ENCODE measurements around the gene LRBA. TPM values are rescaled to one million over a fixed set of nuclear protein-coding genes. Genes with fewer than 3 reads are reported as not detected.

Gene LRBA
- total and polyA plus RNA-seq, 4 donors = 8.2 to 69.8 (median 32.8) TPM

- TF ChIP-seq HNF4G (IDR thresholded peaks at IDR 0.05) (no peak), ZBTB33 (IDR thresholded peaks at IDR 0.05) (no peak), SP1 (IDR thresholded peaks at IDR 0.05) (no peak), RAD21 (IDR thresholded peaks at IDR 0.05) (no peak), RXRA (IDR thresholded peaks at IDR 0.05) (no peak), GABPA (IDR thresholded peaks at IDR 0.05 in 1 of 2, conservative IDR thresholded peaks at IDR 0.05 in 1 of 2) (no peak), EGR1 (IDR thresholded peaks at IDR 0.05; ENCODE audit: low read depth in 2 of 2) (no peak), FOXA2 (IDR thresholded peaks at IDR 0.05) (no peak), JUND (IDR thresholded peaks at IDR 0.05) (no peak), MAX (IDR thresholded peaks at IDR 0.05) (no peak), NR2F2 (IDR thresholded peaks at IDR 0.05) (no peak), CTCF (IDR thresholded peaks at IDR 0.05; ENCODE audit: low read depth, low read length, missing input control) (no peak), TAF1 (conservative IDR thresholded peaks at IDR 0.05) (no peak), HNF4A (conservative IDR thresholded peaks at IDR 0.05) (no peak)
- H3K9me3 ChIP-seq (ENCODE audit: control insufficient read depth in 4 of 4, low read length in 3 of 4) = no peaks in the 10 kb centered on the region
- DNase-seq (ENCODE audit: low spot score) = no peak
- no peak overlapping the region for H3K27ac ChIP-seq (ENCODE audit: low read depth in 1 of 2, low read length in 2 of 2)
- no peaks in the 10 kb centered on the region for H3K36me3 ChIP-seq (ENCODE audit: control insufficient read depth in 4 of 4, insufficient read depth in 3 of 4, low read depth in 1 of 4, low read length in 3 of 4)
- H3K4me1 ChIP-seq (ENCODE audit: control insufficient read depth in 4 of 4, insufficient read depth in 4 of 4, low read length in 3 of 4) = peaks cover 0 to 19% (median 15%) of the 10 kb centered on the region in 4 donors
- no peak overlapping the region for H3K9ac ChIP-seq (ENCODE audit: low read depth in 1 of 2, low read length in 2 of 2)
- 94% methylated on average over 5 of the region's 5 CpGs for WGBS
- no peaks in the 10 kb centered on the region for H3K27me3 ChIP-seq (ENCODE audit: control insufficient read depth in 4 of 4, insufficient read depth in 4 of 4, low read length in 3 of 4)
- H3K4me3 ChIP-seq (ENCODE audit: low read depth in 1 of 3, low read length in 3 of 3) = no peak overlapping the region
Observed at GRCh38 chr4:150235317-150235716, 779.8 kb downstream of the LRBA start.

- H3K4me3 ChIP-seq (ENCODE audit: low read depth in 1 of 3, low read length in 3 of 3) = no peak overlapping the region
- H3K9me3 ChIP-seq (ENCODE audit: control insufficient read depth in 4 of 4, low read length in 3 of 4) = no peaks in the 10 kb centered on the region
- no peaks in the 10 kb centered on the region for H3K36me3 ChIP-seq (ENCODE audit: control insufficient read depth in 4 of 4, insufficient read depth in 3 of 4, low read depth in 1 of 4, low read length in 3 of 4)
- no peak for TF ChIP-seq GABPA (IDR thresholded peaks at IDR 0.05 in 1 of 2, conservative IDR thresholded peaks at IDR 0.05 in 1 of 2)
- TF ChIP-seq TAF1 (conservative IDR thresholded peaks at IDR 0.05) = no peak
- TF ChIP-seq EGR1 (IDR thresholded peaks at IDR 0.05; ENCODE audit: low read depth in 2 of 2) = no peak
- no peak for TF ChIP-seq SP1 (IDR thresholded peaks at IDR 0.05)
- no peak for TF ChIP-seq MAX (IDR thresholded peaks at IDR 0.05)
- no peak for TF ChIP-seq ATF3 (IDR thresholded peaks at IDR 0.05)
- no peak for TF ChIP-seq REST (IDR thresholded peaks at IDR 0.05)
- no peak for TF ChIP-seq RXRA (IDR thresholded peaks at IDR 0.05)
- no peak for TF ChIP-seq HNF4G (IDR thresholded peaks at IDR 0.05)
- TF ChIP-seq FOXA2 (IDR thresholded peaks at IDR 0.05) = no peak
- TF ChIP-seq YY1 (IDR thresholded peaks at IDR 0.05) = no peak
- TF ChIP-seq ZBTB33 (IDR thresholded peaks at IDR 0.05) = no peak
- TF ChIP-seq HNF4A (conservative IDR thresholded peaks at IDR 0.05) = no peak
- TF ChIP-seq JUND (IDR thresholded peaks at IDR 0.05) = no peak
- TF ChIP-seq NR2F2 (IDR thresholded peaks at IDR 0.05) = no peak
- TF ChIP-seq CTCF (IDR thresholded peaks at IDR 0.05; ENCODE audit: low read depth, low read length, missing input control) = no peak
- no peak for TF ChIP-seq FOXA1 (IDR thresholded peaks at IDR 0.05)
- no peak for TF ChIP-seq RAD21 (IDR thresholded peaks at IDR 0.05)
- H3K4me1 ChIP-seq (ENCODE audit: control insufficient read depth in 4 of 4, insufficient read depth in 4 of 4, low read length in 3 of 4) = peaks cover 0 to 22% (median 17%) of the 10 kb centered on the region in 4 donors
- no peak for DNase-seq (ENCODE audit: low spot score)
- no peak overlapping the region for H3K9ac ChIP-seq (ENCODE audit: low read depth in 1 of 2, low read length in 2 of 2)
- WGBS = 91% methylated on average over 5 of the region's 5 CpGs
- no peak overlapping the region for H3K27ac ChIP-seq (ENCODE audit: low read depth in 1 of 2, low read length in 2 of 2)
- H3K27me3 ChIP-seq (ENCODE audit: control insufficient read depth in 4 of 4, insufficient read depth in 4 of 4, low read length in 3 of 4) = no peaks in the 10 kb centered on the region
Observed at GRCh38 chr4:150234246-150234645, 780.8 kb downstream of the LRBA start.

All from liver (tissue), 9 donors.